ENCODE data around the gene MYLK. TPM values are rescaled to one million over a fixed set of nuclear protein-coding genes. Genes with fewer than 3 reads are reported as not detected.

Gene MYLK
- total RNA-seq, 1 experiment from 2014 or later, result 23.0 TPM

DNA sequence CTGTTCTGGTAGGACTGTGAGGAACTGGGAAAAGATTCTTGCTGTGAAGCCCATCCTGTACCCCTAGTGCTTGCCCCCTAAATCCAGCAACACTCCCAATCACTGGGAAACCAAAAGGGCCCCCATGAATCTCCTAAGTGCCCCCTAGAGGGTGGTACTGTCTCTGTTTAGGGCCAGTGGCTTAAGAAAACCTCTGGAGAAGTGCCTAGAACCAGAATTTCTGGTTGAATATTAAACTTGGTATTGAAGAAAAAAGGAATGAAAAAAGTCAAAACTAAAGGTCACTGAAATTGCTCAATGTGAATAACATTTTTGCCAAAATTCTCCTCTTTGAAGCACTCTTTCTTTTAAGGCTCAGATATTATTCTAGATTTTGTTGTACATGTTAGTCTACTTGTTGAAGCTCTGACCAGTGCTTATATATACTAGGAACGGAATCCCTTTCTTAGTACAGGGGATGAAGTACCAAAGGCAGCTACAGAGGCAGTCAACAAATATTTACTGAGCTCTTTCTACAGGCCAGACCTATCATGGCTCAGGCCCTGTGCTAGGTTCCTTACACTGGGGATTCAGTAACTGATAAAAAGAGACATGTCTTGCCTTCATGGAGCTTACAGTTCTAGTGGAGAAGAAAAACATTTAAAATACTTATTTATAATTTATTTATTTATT is 138.8 kb downstream of the MYLK start:
- H3K4me3 ChIP-seq (ENCODE audit: low read depth, low read length), result no peak overlapping the region
- no peaks in the 10 kb centered on the region for H3K27me3 ChIP-seq (replicated peaks; ENCODE audit: control insufficient read depth, insufficient read depth, low read length)
- intact Hi-C loops (cut with micrococcal nuclease; ENCODE audit: unreplicated experiment), result loop anchor here (1.0 to 10.0 kb wide), 2 partner anchors 136 to 239 kb away; no protein-coding TSS in a partner anchor
- no peak overlapping the region for H3K4me3 Mint-ChIP-seq (ENCODE audit: unreplicated experiment)
- no peaks in the 10 kb centered on the region for H3K36me3 Mint-ChIP-seq (ENCODE audit: insufficient read depth, unreplicated experiment)
- TF ChIP-seq, protein P1, sequence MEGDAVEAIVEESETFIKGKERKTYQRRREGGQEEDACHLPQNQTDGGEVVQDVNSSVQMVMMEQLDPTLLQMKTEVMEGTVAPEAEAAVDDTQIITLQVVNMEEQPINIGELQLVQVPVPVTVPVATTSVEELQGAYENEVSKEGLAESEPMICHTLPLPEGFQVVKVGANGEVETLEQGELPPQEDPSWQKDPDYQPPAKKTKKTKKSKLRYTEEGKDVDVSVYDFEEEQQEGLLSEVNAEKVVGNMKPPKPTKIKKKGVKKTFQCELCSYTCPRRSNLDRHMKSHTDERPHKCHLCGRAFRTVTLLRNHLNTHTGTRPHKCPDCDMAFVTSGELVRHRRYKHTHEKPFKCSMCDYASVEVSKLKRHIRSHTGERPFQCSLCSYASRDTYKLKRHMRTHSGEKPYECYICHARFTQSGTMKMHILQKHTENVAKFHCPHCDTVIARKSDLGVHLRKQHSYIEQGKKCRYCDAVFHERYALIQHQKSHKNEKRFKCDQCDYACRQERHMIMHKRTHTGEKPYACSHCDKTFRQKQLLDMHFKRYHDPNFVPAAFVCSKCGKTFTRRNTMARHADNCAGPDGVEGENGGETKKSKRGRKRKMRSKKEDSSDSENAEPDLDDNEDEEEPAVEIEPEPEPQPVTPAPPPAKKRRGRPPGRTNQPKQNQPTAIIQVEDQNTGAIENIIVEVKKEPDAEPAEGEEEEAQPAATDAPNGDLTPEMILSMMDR (IDR thresholded peaks at IDR 0.05; ENCODE audit: insufficient read depth in 1 of 2, low read depth in 1 of 2, low read length in 1 of 2, severe bottlenecking in 1 of 2, unreplicated experiment in 1 of 2), result peak; percentile 9 to 43
- H3K9me3 ChIP-seq, result no peaks in the 10 kb centered on the region
- POLR2A ChIA-PET, result no interaction called here
- H3K4me1 ChIP-seq, result peaks cover 10% of the 10 kb centered on the region
- CTCF ChIA-PET, result interaction anchor here (1.6 kb wide), 1 partner anchor 22 kb away, joined by 9 read pairs; no protein-coding TSS in a partner anchor
- DNase-seq, result peak in 1 of 2 experiments; percentile 31
- no peaks in the 10 kb centered on the region for H3K9me3 Mint-ChIP-seq (ENCODE audit: unreplicated experiment)
- no peaks in the 10 kb centered on the region for H3K27me3 Mint-ChIP-seq (ENCODE audit: insufficient read depth, unreplicated experiment)
- H3K4me1 Mint-ChIP-seq (ENCODE audit: low read depth, unreplicated experiment), result peaks cover 7% of the 10 kb centered on the region
- no peaks in the 10 kb centered on the region; the same call in 1 of the 2 replicates for H3K36me3 ChIP-seq (ENCODE audit: control insufficient read depth, insufficient read depth, low read length)
- no peak overlapping the region for H3K27ac Mint-ChIP-seq (ENCODE audit: unreplicated experiment)
- no TSS peak for BruUV-seq (replicated peaks)

DNA sequence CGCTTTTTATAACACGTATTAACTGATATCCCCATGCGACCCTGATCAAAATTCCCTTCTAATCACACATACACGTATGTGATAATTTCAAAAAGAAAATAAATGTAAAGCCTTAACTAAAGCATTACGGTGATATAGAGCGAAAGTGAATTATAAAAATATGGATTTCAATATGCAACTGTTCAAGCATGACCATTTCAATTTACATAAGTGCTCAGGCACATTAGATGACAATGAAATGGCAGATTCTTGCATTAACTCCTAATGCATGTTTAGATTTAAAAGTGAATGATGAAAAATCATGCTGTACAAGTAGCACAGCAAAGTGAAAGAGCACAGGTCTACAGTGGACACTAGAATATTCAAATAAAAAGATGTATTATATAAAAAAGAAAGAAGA is 140.1 kb downstream of the MYLK start:
- TF ChIP-seq, protein P1 (IDR thresholded peaks at IDR 0.05; ENCODE audit: insufficient read depth in 1 of 2, low read depth in 1 of 2, low read length in 1 of 2, severe bottlenecking in 1 of 2, unreplicated experiment in 1 of 2), result no peak
- Histone ChIP-seq H3K9me3 (no peaks in the 10 kb centered on the region), H3K36me3 (ENCODE audit: control insufficient read depth, insufficient read depth, low read length) (no peaks in the 10 kb centered on the region), H3K4me3 (ENCODE audit: low read depth, low read length) (no peak overlapping the region), H3K4me1 (no peaks in the 10 kb centered on the region), H3K27me3 (replicated peaks; ENCODE audit: control insufficient read depth, insufficient read depth, low read length) (no peaks in the 10 kb centered on the region)
- Mint-ChIP-seq H3K4me1 (ENCODE audit: low read depth, unreplicated experiment) (no peaks in the 10 kb centered on the region), H3K36me3 (ENCODE audit: insufficient read depth, unreplicated experiment) (peaks cover 1% of the 10 kb centered on the region), H3K4me3 (ENCODE audit: unreplicated experiment) (no peak overlapping the region), H3K27me3 (ENCODE audit: insufficient read depth, unreplicated experiment) (no peaks in the 10 kb centered on the region), H3K9me3 (ENCODE audit: unreplicated experiment) (no peaks in the 10 kb centered on the region), H3K27ac (ENCODE audit: unreplicated experiment) (no peak overlapping the region)
- DNase-seq, result no peak
- BruUV-seq (replicated peaks), result no TSS peak
- intact Hi-C loops (cut with micrococcal nuclease; ENCODE audit: unreplicated experiment), result loop anchor here (10.0 kb wide), 1 partner anchor 241 kb away; no protein-coding TSS in a partner anchor
- ChIA-PET CTCF (no interaction called here), POLR2A (no interaction called here)

DNA sequence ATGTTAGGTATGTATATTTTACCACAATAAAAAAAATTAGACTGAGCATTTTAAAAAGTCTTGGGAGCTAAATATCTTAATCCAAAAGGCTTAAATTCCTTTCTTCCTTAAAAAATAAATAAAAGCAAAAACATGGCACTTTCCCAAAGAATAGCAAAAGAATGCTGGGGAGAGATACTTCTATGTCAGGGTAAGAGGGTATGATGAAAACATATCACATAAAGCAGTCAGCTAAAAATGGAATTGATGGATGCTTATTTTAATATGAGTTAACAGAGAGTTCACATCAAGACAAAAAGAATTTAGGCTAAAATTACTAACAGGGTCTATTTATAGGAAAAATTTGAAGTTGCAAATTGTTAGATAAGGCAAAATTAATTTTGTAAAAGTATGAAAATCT is 141.0 kb downstream of the MYLK start:
- H3K27ac Mint-ChIP-seq (ENCODE audit: unreplicated experiment), result no peak overlapping the region
- intact Hi-C loops (cut with micrococcal nuclease; ENCODE audit: unreplicated experiment), result loop anchor here (10.0 kb wide), 1 partner anchor 242 kb away; no protein-coding TSS in a partner anchor
- no peaks in the 10 kb centered on the region for H3K36me3 ChIP-seq (ENCODE audit: control insufficient read depth, insufficient read depth, low read length)

More for the DNA sequence above, 141.0 kb downstream of the MYLK start:
- BruUV-seq (replicated peaks), result no TSS peak
- Histone ChIP-seq H3K4me3 (ENCODE audit: low read depth, low read length) (no peak overlapping the region), H3K9me3 (no peaks in the 10 kb centered on the region), H3K4me1 (no peaks in the 10 kb centered on the region), H3K27me3 (replicated peaks; ENCODE audit: control insufficient read depth, insufficient read depth, low read length) (no peaks in the 10 kb centered on the region)
- ChIA-PET POLR2A (no interaction called here), CTCF (no interaction called here)
- peaks cover 5% of the 10 kb centered on the region for H3K36me3 Mint-ChIP-seq (ENCODE audit: insufficient read depth, unreplicated experiment)
- TF ChIP-seq, protein P1 (IDR thresholded peaks at IDR 0.05; ENCODE audit: insufficient read depth in 1 of 2, low read depth in 1 of 2, low read length in 1 of 2, severe bottlenecking in 1 of 2, unreplicated experiment in 1 of 2), result no peak
- H3K4me3 Mint-ChIP-seq (ENCODE audit: unreplicated experiment), result no peak overlapping the region
- no peak for DNase-seq
- no peaks in the 10 kb centered on the region for H3K27me3 Mint-ChIP-seq (ENCODE audit: insufficient read depth, unreplicated experiment)
- H3K9me3 Mint-ChIP-seq (ENCODE audit: unreplicated experiment), result no peaks in the 10 kb centered on the region
- H3K4me1 Mint-ChIP-seq (ENCODE audit: low read depth, unreplicated experiment), result no peaks in the 10 kb centered on the region

Data from Caco-2 (cell line).